IMR-90 (cell line): ENCODE measurements around the gene PLA2G4B. TPM values are rescaled to one million over a fixed set of nuclear protein-coding genes. Genes with fewer than 3 reads are reported as not detected.

Experiments used
- ATAC-seq: fragments of 200-7000 bp; cut with Tn5 transposase; 2 replicates; pipeline ENCODE4 v1.9.1; 2020; ENCODE audit warnings: low read depth, mild to moderate bottlenecking, moderate library complexity
- BruUV-seq: library from RNA; stranded (reverse); fragments of 400-500 nt; replicated peaks from 2 replicates; lab custom pipeline; 2021; lab: Mats Ljungman, UMichigan
- CTCF ChIA-PET: fragments of 300-600 bp; formaldehyde crosslinking; extraction: SDS; loops from one replicate; lab custom pipeline; 2021; ENCODE audit warnings: antibody characterized with exemption; lab: Yijun Ruan, JAX
- POLR2A ChIA-PET: fragments of 300-600 bp; sonication (Branson Sonifier 250); formaldehyde crosslinking; loops from one replicate; lab custom pipeline; 2022; ENCODE audit warnings: antibody characterized with exemption; ENCODE audit not compliant: unreplicated experiment; lab: Charles Lee
- DNase-seq: peaks from one replicate; pipeline ENCODE4 v3.0.0; 2013
- H2AFZ ChIP-seq: replicated peaks from 2 replicates; pipeline ENCODE3; 2013; ENCODE audit warnings: low read length, mild to moderate bottlenecking; ENCODE audit not compliant: poor library complexity
- H2AK5ac ChIP-seq: 2 replicates; pipeline ENCODE4 v1.6.1; 2013; ENCODE audit warnings: low read depth, low read length, inconsistent platforms
- H2AK9ac ChIP-seq: replicated peaks from 2 replicates; pipeline ENCODE3; 2013; ENCODE audit warnings: mild to moderate bottlenecking, low read depth, low read length, moderate library complexity; ENCODE audit not compliant: poor library complexity
- H2BK120ac ChIP-seq: 2 replicates; pipeline ENCODE4 v1.6.1; 2013; ENCODE audit warnings: low read depth, low read length, inconsistent platforms
- H2BK15ac ChIP-seq: 3 replicates; pipeline ENCODE4 v1.6.1; 2013; ENCODE audit warnings: low read depth, low read length, inconsistent platforms
- H2BK20ac ChIP-seq: 2 replicates; pipeline ENCODE4 v1.6.1; 2013; ENCODE audit warnings: low read depth, mild to moderate bottlenecking, inconsistent platforms, low read length, moderate library complexity
- H2BK5ac ChIP-seq: 2 replicates; pipeline ENCODE4 v1.6.1; 2013; ENCODE audit warnings: mild to moderate bottlenecking, low read depth, low read length, inconsistent platforms; ENCODE audit not compliant: poor library complexity, severe bottlenecking
- H3K14ac ChIP-seq: replicated peaks from 2 replicates; pipeline ENCODE4 v1.6.1; 2013; ENCODE audit warnings: low read depth, low read length, inconsistent platforms
- H3K18ac ChIP-seq: 2 replicates; pipeline ENCODE4 v1.6.1; 2013; ENCODE audit warnings: low read depth, low read length, control low read depth
- H3K23ac ChIP-seq: 2 replicates; pipeline ENCODE4 v1.6.1; 2013; ENCODE audit warnings: low read depth, low read length, inconsistent platforms
- H3K27ac ChIP-seq: 2 replicates; pipeline ENCODE4 v1.5.1; 2013; ENCODE audit warnings: mild to moderate bottlenecking, control low read depth, low read length; ENCODE audit not compliant: insufficient read depth
- H3K27me3 ChIP-seq: 2 replicates; pipeline ENCODE4 v1.6.1; 2013; ENCODE audit warnings: low read length; ENCODE audit not compliant: control insufficient read depth, insufficient read depth
- H3K36me3 ChIP-seq: 2 replicates; pipeline ENCODE4 v1.6.1; 2013; ENCODE audit warnings: low read length, mixed read lengths; ENCODE audit not compliant: control insufficient read depth, insufficient read depth
- H3K4ac ChIP-seq: 2 replicates; pipeline ENCODE4 v1.6.1; 2013; ENCODE audit warnings: low read depth, low read length, inconsistent platforms
- H3K4me1 ChIP-seq: 2 replicates; pipeline ENCODE4 v1.6.1; 2013; ENCODE audit warnings: low read length, mixed read lengths; ENCODE audit not compliant: control insufficient read depth, insufficient read depth
- H3K4me2 ChIP-seq: 2 replicates; pipeline ENCODE4 v1.6.1; 2013; ENCODE audit warnings: low read depth, mild to moderate bottlenecking, control low read depth, low read length, moderate library complexity
- H3K4me3 ChIP-seq: 2 replicates; pipeline ENCODE4 v1.5.1; 2013; ENCODE audit warnings: low read depth, mild to moderate bottlenecking, control low read depth, low read length, moderate library complexity; ENCODE audit not compliant: insufficient read depth
- H3K56ac ChIP-seq: 2 replicates; pipeline ENCODE4 v1.6.1; 2013; ENCODE audit warnings: low read length, inconsistent platforms; ENCODE audit not compliant: insufficient read depth; ENCODE audit errors: extremely low read depth
- H3K79me1 ChIP-seq, 2 experiments: 2 replicates each; pipeline ENCODE4 v1.6.1; 2013; ENCODE audit warnings: low read length in 2 of 2, inconsistent platforms in 1 of 2, low read depth in 1 of 2
- H3K9ac ChIP-seq: 2 replicates; pipeline ENCODE4 v1.6.1; 2013; ENCODE audit warnings: low read depth, low read length, control low read depth
- H3K9me1 ChIP-seq: 2 replicates; pipeline ENCODE4 v1.6.1; 2013; ENCODE audit warnings: low read length, inconsistent platforms; ENCODE audit not compliant: insufficient read depth
- H3K9me3 ChIP-seq: 2 replicates; pipeline ENCODE4 v1.6.1; 2013; ENCODE audit warnings: low read length; ENCODE audit not compliant: control insufficient read depth, insufficient read depth
- H4K20me1 ChIP-seq: 2 replicates; pipeline ENCODE4 v1.6.1; 2013; ENCODE audit warnings: low read length, inconsistent platforms; ENCODE audit not compliant: insufficient read depth
- H4K5ac ChIP-seq: 2 replicates; pipeline ENCODE4 v1.6.1; 2013; ENCODE audit warnings: mild to moderate bottlenecking, low read depth, low read length, control low read depth
- H4K8ac ChIP-seq, 2 experiments: 2 replicates each; pipeline ENCODE4 v1.6.1; 2013; ENCODE audit warnings: low read depth in 2 of 2, low read length in 2 of 2, control low read depth in 1 of 2, inconsistent platforms in 1 of 2
- H4K91ac ChIP-seq: 2 replicates; pipeline ENCODE4 v1.6.1; 2013; ENCODE audit warnings: low read depth, low read length, inconsistent platforms; ENCODE audit not compliant: insufficient read depth
- BHLHE40 ChIP-seq: fragments of 150-350 bp; IDR thresholded peaks from 2 replicates; pipeline ENCODE4 v1.6.1; 2016; ENCODE audit warnings: mild to moderate bottlenecking, low read depth, low read length
- CEBPB ChIP-seq: IDR thresholded peaks from 2 replicates; pipeline ENCODE4 v1.6.1; 2012; ENCODE audit warnings: low read depth, low read length, improper control_type of control experiment
- CHD1 ChIP-seq: IDR thresholded peaks from 2 replicates; pipeline ENCODE4 v1.6.1; 2012; ENCODE audit warnings: low read depth, low read length, improper control_type of control experiment
- FOS ChIP-seq: fragments of 150-350 bp; IDR thresholded peaks from 2 replicates; pipeline ENCODE4 v1.6.1; 2016; ENCODE audit warnings: low read depth, low read length
- MAFK ChIP-seq: IDR thresholded peaks from 2 replicates; pipeline ENCODE4 v1.6.1; 2012; ENCODE audit warnings: low read depth, low read length, improper control_type of control experiment
- MXI1 ChIP-seq: IDR thresholded peaks from 2 replicates; pipeline ENCODE4 v1.6.1; 2012; ENCODE audit warnings: low read depth, mild to moderate bottlenecking, low read length, moderate library complexity, borderline replicate concordance
- NFE2L2 ChIP-seq: fragments of 150-350 bp; IDR thresholded peaks from 2 replicates; pipeline ENCODE4 v1.6.1; 2016; ENCODE audit warnings: low read depth, mild to moderate bottlenecking, low read length
- POLR2A ChIP-seq: IDR thresholded peaks from 2 replicates; pipeline ENCODE4 v1.6.1; 2012; ENCODE audit warnings: mild to moderate bottlenecking, low read depth, low read length
- RAD21 ChIP-seq: IDR thresholded peaks from 2 replicates; pipeline ENCODE4 v1.6.1; 2012; ENCODE audit warnings: low read length, improper control_type of control experiment
- RCOR1 ChIP-seq: IDR thresholded peaks from 2 replicates; pipeline ENCODE4 v1.6.1; 2012; ENCODE audit warnings: mild to moderate bottlenecking, low read length, improper control_type of control experiment; ENCODE audit not compliant: insufficient replicate concordance
- RFX5 ChIP-seq: IDR thresholded peaks from 2 replicates; pipeline ENCODE4 v1.8.0; 2012; ENCODE audit warnings: low read depth, mild to moderate bottlenecking, low read length, moderate library complexity
- SMC3 ChIP-seq: fragments of 150-350 bp; IDR thresholded peaks from 2 replicates; pipeline ENCODE4 v1.6.1; 2016; ENCODE audit warnings: low read depth, mild to moderate bottlenecking, antibody characterized with exemption, low read length, moderate library complexity
- WGBS, 2 experiments: methylation state at CpG; one replicate each; pipeline versions ENCODE4 v1.1.5 to v1.1.7; 2013; ENCODE audit warnings: missing lambda C conversion rate in 2 of 2; ENCODE audit not compliant: insufficient read length in 1 of 2; ENCODE audit errors: extremely low coverage in 2 of 2; 5-methylcytosine and 5-hydroxymethylcytosine counted together
- dilution Hi-C: fragments of 300-500 bp; cut with HindIII; formaldehyde crosslinking; loops from one replicate; pipeline ENCODE4 v1.14.3; 2018; ENCODE audit warnings: low sequenced_read_pairs; ENCODE audit not compliant: unreplicated experiment
- in situ Hi-C: fragments of 300-500 bp; cut with MboI; formaldehyde crosslinking; loops from 3 replicates; pipeline ENCODE4 v1.14.3; 2019; ENCODE audit warnings: low sequenced_read_pairs, inconsistent platforms, mixed read lengths
- intact Hi-C: fragments of 100-400 bp; cut with micrococcal nuclease; formaldehyde crosslinking; loops from 2 replicates; pipeline ENCODE4 v1.10.0; 2022
- polyA plus RNA-seq, 3 experiments: library from polyadenylated mRNA; depleted of rRNA; stranded (reverse); fragments of >200 nt; gene quantifications; 2 replicates each; pipeline ENCODE4 v1.2.3, GENCODE V29; 2012; ENCODE audit warnings: low replicate concordance in 1 of 3
- total RNA-seq: library from RNA; depleted of rRNA; stranded (reverse); fragments of >200 nt; gene quantifications from 2 replicates; pipeline ENCODE4 v1.2.3, GENCODE V29; 2012
- TF ChIP-seq, protein P1 (sequence below): fragments of 150-350 bp; IDR thresholded peaks from 2 replicates; pipeline ENCODE4 v1.6.1; 2017; ENCODE audit warnings: mild to moderate bottlenecking, antibody characterized with exemption, low read length, low read depth
- TF ChIP-seq, protein P2 (sequence below): fragments of 150-350 bp; IDR thresholded peaks from 2 replicates; pipeline ENCODE4 v1.6.1; 2016; ENCODE audit warnings: low read depth, mild to moderate bottlenecking, low read length, moderate library complexity, borderline replicate concordance

PLA2G4B gene
- total and polyA plus RNA-seq, 2 of the 4 experiments (the other 2 are of a cell fraction) = 0.18 to 3.1 TPM

DNA sequence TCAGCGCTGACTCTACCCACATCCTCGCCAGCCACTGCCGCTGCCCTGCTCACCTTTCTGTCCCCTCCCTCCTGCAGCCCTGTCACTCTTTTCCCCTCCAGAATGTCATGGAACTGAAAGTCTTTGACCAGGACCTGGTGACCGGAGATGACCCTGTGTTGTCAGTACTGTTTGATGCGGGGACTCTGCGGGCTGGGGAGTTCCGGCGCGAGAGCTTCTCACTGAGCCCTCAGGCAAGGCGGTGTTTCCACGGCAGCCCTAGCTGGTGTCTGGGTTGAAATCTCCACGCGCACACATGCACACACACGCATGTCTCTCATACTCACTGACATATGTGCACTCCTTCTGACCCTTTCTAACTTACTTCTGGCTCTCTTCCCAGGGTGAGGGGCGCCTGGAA is 2.0 kb downstream of the PLA2G4B start:
- no peak overlapping the region for H2AK9ac ChIP-seq

More for the DNA sequence above, 2.0 kb downstream of the PLA2G4B start:
- H3K4me1 ChIP-seq = no peaks in the 10 kb centered on the region
- H3K14ac ChIP-seq = no peak overlapping the region
- ChIA-PET POLR2A (no interaction called here), CTCF (no interaction called here)
- no peak overlapping the region for H3K18ac ChIP-seq
- H3K79me1 ChIP-seq = peaks cover 0 to 3% of the 10 kb centered on the region in 2 experiments; a peak in 1 of 4 replicates
- H2BK5ac ChIP-seq = no peak overlapping the region
- no peak overlapping the region for H3K23ac ChIP-seq
- H4K20me1 ChIP-seq = peaks cover 9% of the 10 kb centered on the region
- no peak overlapping the region for H3K9ac ChIP-seq
- WGBS, 2 experiments = 70% methylated on average over 2 of the region's 15 CpGs; no CpG with 5 or more reads in 1 of the 2 experiments
- H3K27me3 ChIP-seq = no peaks in the 10 kb centered on the region
- H2BK20ac ChIP-seq = no peak overlapping the region
- in situ Hi-C loops = no loop called here
- no TSS peak for BruUV-seq
- no peak for DNase-seq
- no peak overlapping the region for H3K4me2 ChIP-seq
- H3K36me3 ChIP-seq = peaks cover 5% of the 10 kb centered on the region; the same call in 1 of the 2 replicates
- no peak overlapping the region for H3K4ac ChIP-seq
- no peak overlapping the region for H3K27ac ChIP-seq
- H2BK15ac ChIP-seq = no peak overlapping the region
- no peak overlapping the region for H2AK5ac ChIP-seq
- no peak overlapping the region for H4K8ac ChIP-seq
- H3K4me3 ChIP-seq = no peak overlapping the region
- no peak overlapping the region for H2AFZ ChIP-seq
- intact Hi-C loops = no loop called here
- H4K5ac ChIP-seq = no peak overlapping the region
- TF ChIP-seq CEBPB = no peak
- TF ChIP-seq FOS = no peak
- no peak for TF ChIP-seq MXI1
- no peak for TF ChIP-seq NFE2L2
- no peak for TF ChIP-seq RFX5
- TF ChIP-seq, protein P1, sequence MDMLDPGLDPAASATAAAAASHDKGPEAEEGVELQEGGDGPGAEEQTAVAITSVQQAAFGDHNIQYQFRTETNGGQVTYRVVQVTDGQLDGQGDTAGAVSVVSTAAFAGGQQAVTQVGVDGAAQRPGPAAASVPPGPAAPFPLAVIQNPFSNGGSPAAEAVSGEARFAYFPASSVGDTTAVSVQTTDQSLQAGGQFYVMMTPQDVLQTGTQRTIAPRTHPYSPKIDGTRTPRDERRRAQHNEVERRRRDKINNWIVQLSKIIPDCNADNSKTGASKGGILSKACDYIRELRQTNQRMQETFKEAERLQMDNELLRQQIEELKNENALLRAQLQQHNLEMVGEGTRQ = no peak
- TF ChIP-seq, protein P2, sequence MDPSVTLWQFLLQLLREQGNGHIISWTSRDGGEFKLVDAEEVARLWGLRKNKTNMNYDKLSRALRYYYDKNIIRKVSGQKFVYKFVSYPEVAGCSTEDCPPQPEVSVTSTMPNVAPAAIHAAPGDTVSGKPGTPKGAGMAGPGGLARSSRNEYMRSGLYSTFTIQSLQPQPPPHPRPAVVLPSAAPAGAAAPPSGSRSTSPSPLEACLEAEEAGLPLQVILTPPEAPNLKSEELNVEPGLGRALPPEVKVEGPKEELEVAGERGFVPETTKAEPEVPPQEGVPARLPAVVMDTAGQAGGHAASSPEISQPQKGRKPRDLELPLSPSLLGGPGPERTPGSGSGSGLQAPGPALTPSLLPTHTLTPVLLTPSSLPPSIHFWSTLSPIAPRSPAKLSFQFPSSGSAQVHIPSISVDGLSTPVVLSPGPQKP = no peak
- no peak for TF ChIP-seq CHD1
- no peak for TF ChIP-seq RAD21
- no peak for TF ChIP-seq POLR2A
- TF ChIP-seq RCOR1 = no peak
- no peak for TF ChIP-seq MAFK
- no peak for TF ChIP-seq SMC3
- no peak for TF ChIP-seq BHLHE40
- H3K56ac ChIP-seq = no peak overlapping the region
- no peak overlapping the region for H4K91ac ChIP-seq
- ATAC-seq = no peak
- H2BK120ac ChIP-seq = no peak overlapping the region
- no peaks in the 10 kb centered on the region for H3K9me1 ChIP-seq
- no peaks in the 10 kb centered on the region for H3K9me3 ChIP-seq
- dilution Hi-C loops = no loop called here
